ENCODE results near the gene FBXO42. TPM values are rescaled to one million over a fixed set of nuclear protein-coding genes. Genes with fewer than 3 reads are reported as not detected.

FBXO42 gene
- total and polyA plus RNA-seq, 2 of the 13 experiments (the other 11 are each of a cell fraction or from before 2014, with no cell fraction given): 7.6 to 17.5 TPM

DNA sequence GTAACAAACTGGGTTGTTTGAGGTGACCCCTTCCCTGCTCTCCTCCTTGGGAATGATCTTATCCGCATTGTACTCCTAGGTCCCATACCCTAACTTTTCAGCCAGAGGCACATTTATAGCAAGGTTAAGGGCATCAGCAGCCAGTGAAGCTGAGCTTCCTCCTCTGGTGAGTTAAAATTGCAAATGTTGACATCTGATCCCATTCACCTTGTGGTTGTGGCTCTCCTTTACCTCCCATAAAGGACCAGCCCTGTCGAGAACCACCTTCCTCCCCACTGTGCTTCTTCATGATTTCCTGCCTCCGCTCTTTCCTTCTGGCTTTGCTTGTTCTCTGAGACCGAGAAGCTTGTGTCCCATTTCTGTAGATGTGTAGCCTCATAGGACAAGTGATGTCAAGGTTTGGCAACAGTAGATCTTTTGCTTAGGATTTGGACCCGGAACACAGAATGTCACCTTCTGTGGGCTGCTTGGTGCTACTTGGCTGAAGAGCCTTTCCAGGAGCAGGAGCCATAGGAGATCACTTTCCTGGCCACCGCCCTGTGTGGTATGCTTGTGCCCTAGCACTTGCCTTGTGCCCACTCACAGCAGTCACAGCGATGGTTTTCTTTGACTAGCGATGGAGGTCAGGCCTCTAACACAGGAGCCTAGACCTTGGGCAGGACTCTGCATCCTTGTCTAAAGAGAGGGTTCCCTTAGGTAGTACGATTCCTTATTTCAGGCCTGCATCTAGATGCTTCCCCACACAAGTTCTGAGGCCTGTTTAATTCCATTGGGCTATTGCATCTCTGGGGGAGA, 33.6 kb upstream of the FBXO42 start (continued):
- TF ChIP-seq, protein P1, sequence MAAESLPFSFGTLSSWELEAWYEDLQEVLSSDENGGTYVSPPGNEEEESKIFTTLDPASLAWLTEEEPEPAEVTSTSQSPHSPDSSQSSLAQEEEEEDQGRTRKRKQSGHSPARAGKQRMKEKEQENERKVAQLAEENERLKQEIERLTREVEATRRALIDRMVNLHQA (CRISPR knock-in tag; IDR thresholded peaks at IDR 0.05): no peak
- no peak for TF ChIP-seq RCOR2 (CRISPR knock-in tag; IDR thresholded peaks at IDR 0.05)
- no peak for TF ChIP-seq RBFOX2 (IDR thresholded peaks at IDR 0.05; ENCODE audit: low read depth, low read length)
- no peak for TF ChIP-seq PHF8 (CRISPR knock-in tag; IDR thresholded peaks at IDR 0.05)
- TF ChIP-seq ASH2L (IDR thresholded peaks at IDR 0.05; ENCODE audit: insufficient read length, low read depth, low read length): no peak
- no peak for TF ChIP-seq HMG20B (CRISPR knock-in tag; conservative IDR thresholded peaks at IDR 0.05)

DNA sequence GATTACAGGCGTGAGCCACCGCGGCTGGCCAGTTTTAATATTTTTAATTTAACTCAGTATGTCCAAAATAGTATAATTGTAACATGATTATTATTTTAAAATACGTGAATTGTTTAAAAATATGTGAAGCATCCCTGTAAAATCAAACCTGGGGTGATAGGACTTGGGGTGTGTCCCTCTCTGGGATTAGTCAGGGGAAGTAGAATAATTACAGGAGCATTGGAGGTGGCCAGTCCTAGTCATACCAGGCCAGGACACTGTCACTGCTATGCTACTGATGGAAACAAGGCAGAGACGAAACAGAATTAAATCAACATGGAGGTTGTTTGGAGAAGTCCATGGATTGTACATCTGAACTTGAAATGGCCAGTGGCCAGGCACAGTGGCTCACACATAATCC, 31.6 kb upstream of the FBXO42 start:
- no peak overlapping the region for H2AFZ ChIP-seq (ENCODE audit: low read length)
- H3K27ac ChIP-seq (ENCODE audit: extremely low read length, insufficient read depth, low read length): no peak overlapping the region
- TF ChIP-seq, protein P2, sequence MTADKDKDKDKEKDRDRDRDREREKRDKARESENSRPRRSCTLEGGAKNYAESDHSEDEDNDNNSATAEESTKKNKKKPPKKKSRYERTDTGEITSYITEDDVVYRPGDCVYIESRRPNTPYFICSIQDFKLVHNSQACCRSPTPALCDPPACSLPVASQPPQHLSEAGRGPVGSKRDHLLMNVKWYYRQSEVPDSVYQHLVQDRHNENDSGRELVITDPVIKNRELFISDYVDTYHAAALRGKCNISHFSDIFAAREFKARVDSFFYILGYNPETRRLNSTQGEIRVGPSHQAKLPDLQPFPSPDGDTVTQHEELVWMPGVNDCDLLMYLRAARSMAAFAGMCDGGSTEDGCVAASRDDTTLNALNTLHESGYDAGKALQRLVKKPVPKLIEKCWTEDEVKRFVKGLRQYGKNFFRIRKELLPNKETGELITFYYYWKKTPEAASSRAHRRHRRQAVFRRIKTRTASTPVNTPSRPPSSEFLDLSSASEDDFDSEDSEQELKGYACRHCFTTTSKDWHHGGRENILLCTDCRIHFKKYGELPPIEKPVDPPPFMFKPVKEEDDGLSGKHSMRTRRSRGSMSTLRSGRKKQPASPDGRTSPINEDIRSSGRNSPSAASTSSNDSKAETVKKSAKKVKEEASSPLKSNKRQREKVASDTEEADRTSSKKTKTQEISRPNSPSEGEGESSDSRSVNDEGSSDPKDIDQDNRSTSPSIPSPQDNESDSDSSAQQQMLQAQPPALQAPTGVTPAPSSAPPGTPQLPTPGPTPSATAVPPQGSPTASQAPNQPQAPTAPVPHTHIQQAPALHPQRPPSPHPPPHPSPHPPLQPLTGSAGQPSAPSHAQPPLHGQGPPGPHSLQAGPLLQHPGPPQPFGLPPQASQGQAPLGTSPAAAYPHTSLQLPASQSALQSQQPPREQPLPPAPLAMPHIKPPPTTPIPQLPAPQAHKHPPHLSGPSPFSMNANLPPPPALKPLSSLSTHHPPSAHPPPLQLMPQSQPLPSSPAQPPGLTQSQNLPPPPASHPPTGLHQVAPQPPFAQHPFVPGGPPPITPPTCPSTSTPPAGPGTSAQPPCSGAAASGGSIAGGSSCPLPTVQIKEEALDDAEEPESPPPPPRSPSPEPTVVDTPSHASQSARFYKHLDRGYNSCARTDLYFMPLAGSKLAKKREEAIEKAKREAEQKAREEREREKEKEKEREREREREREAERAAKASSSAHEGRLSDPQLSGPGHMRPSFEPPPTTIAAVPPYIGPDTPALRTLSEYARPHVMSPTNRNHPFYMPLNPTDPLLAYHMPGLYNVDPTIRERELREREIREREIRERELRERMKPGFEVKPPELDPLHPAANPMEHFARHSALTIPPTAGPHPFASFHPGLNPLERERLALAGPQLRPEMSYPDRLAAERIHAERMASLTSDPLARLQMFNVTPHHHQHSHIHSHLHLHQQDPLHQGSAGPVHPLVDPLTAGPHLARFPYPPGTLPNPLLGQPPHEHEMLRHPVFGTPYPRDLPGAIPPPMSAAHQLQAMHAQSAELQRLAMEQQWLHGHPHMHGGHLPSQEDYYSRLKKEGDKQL (CRISPR knock-in tag; IDR thresholded peaks at IDR 0.05; ENCODE audit: low read depth): no peak
- BruUV-seq (replicated peaks): no TSS peak
- in situ Hi-C loops (cut with HindIII; ENCODE audit: extremely low pct_ligation_motif_present, low pct_unique_long_range_greater_than_20kb) (no loop called here), intact Hi-C loops (cut with micrococcal nuclease; ENCODE audit: unreplicated experiment) (no loop called here)
- H3K9me3 ChIP-seq (ENCODE audit: low read length): no peaks in the 10 kb centered on the region
- POLR2A ChIA-PET: no interaction called here
- peaks cover 92% of the 10 kb centered on the region for H3K79me2 ChIP-seq (ENCODE audit: insufficient read depth, low read length)
- peaks cover 0 to 11% of the 10 kb centered on the region in 2 experiments; a peak in 3 of 5 replicates for H3K36me3 ChIP-seq (replicated peaks in 1 of 2; ENCODE audit: control insufficient read depth in 1 of 2, insufficient read depth in 2 of 2, low read length in 2 of 2)
- no peak for ATAC-seq
- CTCF ChIA-PET (ENCODE audit: low intra/inter-chr PET ratio, low total read pairs): no interaction called here
- H4K20me1 ChIP-seq (ENCODE audit: insufficient read depth, low read length): peaks cover 51% of the 10 kb centered on the region
- no peak overlapping the region for H3K4me3 ChIP-seq (replicated peaks in 1 of 3; ENCODE audit: insufficient read depth in 1 of 3, low read depth in 2 of 3, low read length in 3 of 3)
- WGBS (ENCODE audit: low lambda C conversion rate): 95% methylated on average over 5 of the region's 5 CpGs
- no peak for FAIRE-seq
- no peak for DNase-seq (ENCODE audit: low spot score)
- no peak overlapping the region for H3K4me2 ChIP-seq (ENCODE audit: low read depth, low read length)
- H3K4me1 ChIP-seq (ENCODE audit: insufficient read depth, low read length): peaks cover 50% of the 10 kb centered on the region
- no peaks in the 10 kb centered on the region for H3K27me3 ChIP-seq (ENCODE audit: control insufficient read depth in 1 of 2, insufficient read depth in 2 of 2, low read length in 2 of 2)
- H3K9ac ChIP-seq (ENCODE audit: insufficient read depth, low read depth, low read length): no peak overlapping the region
